HG02870 (cell line): Measurements from ENCODE around the gene PRPF31.
A peak's percentile ranks its signal among the peaks of the same experiment; 100 is the strongest.
"Not testable (repeated sequence)": the region's sequence is repeated elsewhere in the genome, so short reads cannot be mapped to it uniquely, and the experiment has no call there.

Experiments used
- ATAC-seq: cut with Tn5 transposase; IDR thresholded peaks from one replicate; pipeline ENCODE4 v1.9.1; 2021; ENCODE audit warnings: mild to moderate bottlenecking, moderate library complexity; ENCODE audit not compliant: unreplicated experiment

PRPF31 gene

GRCh38 chr19:54160182-54160811, 44.7 kb downstream of the PRPF31 start:
- ATAC-seq: no peak

DNA sequence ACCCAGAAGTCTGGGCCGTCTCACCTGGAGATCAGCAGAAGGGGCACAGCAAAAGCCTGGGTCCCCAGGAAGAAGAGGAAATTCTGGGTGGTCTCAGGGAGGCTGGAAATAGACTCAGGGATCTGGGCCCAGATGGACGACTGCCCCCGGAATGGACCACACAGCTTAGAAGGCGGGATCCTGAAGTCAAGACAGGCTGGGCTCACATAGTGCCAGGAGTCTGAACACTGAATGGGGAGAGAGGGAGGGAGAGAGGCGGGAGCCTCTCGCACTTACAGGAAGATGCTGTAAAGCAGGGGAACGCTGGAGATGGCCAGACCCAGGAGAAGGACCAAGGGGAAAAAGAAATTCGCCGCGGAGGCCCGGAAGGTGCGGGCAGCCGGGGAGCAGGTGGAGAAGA, 45.3 kb downstream of the PRPF31 start:
- no peak for ATAC-seq

GRCh38 chr19:54162241-54162805, 46.8 kb downstream of the PRPF31 start:
- ATAC-seq: no peak

GRCh38 chr19:54162884-54163283, 47.3 kb downstream of the PRPF31 start:
- no peak for ATAC-seq

- no peak for ATAC-seq
Observed at GRCh38 chr19:54164369-54165068, 49.0 kb downstream of the PRPF31 start.

- no peak for ATAC-seq
Observed at GRCh38 chr19:54165222-54165621, 49.7 kb downstream of the PRPF31 start.

GRCh38 chr19:54168174-54168917, 52.8 kb downstream of the PRPF31 start:
- ATAC-seq: peak; percentile 59

DNA sequence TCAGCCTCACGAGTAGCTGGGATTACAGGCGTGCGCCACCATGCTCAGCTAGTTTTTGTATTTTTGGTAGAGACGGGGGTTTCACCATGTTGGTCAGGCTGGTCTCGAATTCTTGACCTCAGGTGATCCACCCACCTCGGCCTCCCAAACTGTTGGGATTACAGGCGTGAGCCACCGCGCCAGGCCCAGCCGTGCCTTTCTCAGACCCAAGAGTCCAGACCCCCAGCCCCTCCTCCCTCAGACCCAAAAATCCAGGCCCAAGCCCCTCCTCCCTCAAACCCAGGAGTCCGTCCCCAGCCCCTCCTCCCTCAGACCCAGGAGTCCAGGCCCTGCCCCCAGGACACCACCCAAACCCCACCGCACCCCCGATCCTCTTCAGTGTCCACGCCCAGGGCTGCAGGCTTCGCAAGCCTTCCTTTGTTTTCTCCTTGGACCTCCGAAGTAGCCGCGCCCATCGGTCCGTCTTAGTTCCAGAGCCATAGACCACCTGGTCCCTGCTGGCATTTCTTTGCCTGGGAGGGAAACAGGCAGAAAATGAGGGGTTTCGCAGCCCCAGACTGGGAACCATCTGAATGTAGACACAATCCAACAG, 53.7 kb downstream of the PRPF31 start:
- ATAC-seq: no peak

DNA sequence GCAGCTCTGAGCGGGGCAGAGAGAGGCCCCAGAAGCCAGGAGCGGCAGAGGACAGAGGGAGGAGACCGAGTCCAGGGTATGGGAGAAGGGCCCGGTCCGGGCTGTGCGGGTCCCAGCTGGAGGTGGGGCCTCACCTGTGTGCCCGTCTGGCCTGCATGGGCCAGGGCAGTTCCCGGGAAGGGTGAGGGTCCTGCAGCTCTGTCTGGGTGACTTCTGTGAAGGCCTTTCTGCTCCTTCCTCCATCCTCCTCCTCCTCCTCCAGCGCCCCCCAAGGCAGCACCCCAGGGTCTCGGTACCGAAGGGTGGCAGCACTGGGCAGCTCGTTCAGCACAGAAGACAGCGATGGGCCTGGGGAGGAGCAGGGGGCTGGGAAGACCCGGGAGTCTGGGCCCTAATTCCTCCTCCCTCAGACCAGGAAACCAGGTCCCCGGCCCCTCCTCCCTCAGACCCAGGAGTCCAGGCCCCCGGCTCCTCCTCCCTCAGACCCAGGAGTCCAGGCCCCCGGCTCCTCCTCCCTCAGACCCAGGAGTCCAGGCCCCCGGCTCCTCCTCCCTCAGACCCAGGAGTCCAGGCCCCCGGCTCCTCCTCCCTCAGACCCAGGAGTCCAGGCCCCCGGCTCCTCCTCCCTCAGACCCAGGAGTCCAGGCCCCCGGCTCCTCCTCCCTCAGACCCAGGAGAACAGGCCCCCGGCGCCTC, 56.3 kb downstream of the PRPF31 start:
- ATAC-seq: not testable (repeated sequence)

DNA sequence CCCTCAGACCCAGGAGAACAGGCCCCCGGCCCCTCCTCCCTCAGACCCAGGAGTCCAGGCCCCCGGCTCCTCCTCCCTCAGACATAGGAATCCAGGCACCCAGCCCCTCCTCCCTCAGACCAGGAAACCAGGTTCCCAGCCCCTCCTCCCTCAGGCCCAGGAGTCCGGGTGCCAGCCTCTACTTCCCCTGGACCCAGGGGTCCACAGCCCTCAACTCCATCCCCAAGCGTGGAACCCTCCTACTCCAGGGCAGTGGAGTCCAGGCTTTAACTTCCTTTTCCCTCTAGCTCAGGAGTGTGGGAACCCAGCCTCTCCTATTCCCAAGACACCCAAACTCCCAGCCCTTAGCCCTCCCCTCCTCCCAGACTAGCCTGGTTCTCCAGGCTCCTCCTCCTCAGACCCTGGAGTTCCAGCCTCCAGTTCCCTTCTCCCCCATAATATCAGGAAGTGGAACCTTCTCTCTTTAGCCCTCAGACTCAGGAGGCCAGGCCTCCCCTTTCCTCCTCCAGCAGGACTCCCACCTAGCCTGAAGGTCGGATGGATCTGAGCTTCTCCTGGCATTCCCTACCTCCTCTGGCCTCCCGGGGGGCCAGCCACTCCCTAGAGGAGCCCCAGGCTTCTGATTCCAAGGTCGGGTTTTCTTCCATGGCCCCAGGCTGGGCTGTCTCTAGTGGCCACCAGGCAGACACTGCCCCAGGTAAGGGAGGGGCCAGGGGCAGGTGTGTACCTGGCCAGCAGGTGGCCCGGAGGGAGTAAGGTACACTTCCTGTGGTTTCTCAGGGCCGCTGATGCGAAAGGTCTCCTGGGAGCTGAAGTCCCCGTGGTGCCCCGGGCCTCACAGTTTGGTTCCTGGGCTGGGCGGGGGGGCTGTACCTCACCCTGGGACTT, 57.2 kb downstream of the PRPF31 start, which contains the start of gene TMC4:
Gene TMC4, minus strand, starts transcription at position 690 of the 888 bp plus-strand sequence. Its CDS starts 43 bp downstream, at position 647.
- ATAC-seq: no peak

- ATAC-seq: no peak
Observed at GRCh38 chr19:54173359-54173699, 57.8 kb downstream of the PRPF31 start.

- ATAC-seq: no peak
Observed at GRCh38 chr19:54173951-54174834, 58.6 kb downstream of the PRPF31 start.

GRCh38 chr19:54178581-54179261, 63.2 kb downstream of the PRPF31 start:
- no peak for ATAC-seq

- ATAC-seq: no peak
Observed at GRCh38 chr19:54179262-54179852, 63.8 kb downstream of the PRPF31 start.

DNA sequence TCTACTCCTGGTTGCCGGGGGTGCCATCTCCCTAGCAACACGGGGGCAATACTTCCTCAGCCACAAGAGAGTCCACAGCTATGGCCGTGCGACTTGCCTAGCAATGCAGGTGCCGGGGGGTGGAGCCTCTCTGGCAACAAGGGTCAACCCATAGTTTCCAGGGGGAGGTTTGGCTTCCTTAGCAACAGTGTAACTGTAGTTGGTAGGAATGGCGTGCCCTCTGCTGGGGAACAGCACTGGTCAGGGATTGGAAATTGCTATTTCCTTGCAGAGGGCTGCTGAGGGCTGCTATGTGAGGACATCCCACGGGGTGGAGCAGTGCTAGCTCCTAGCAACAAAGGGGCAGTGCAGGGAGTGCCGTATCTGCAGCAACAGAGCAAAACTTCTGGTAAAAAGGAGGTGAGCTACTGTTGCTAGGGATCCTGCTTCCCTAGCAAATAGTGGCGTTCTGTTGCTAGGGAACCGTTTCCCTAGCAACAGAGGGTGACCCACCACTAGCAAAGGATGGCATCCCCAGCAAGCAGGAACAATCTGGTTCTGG, 64.4 kb downstream of the PRPF31 start:
- ATAC-seq: no peak

DNA sequence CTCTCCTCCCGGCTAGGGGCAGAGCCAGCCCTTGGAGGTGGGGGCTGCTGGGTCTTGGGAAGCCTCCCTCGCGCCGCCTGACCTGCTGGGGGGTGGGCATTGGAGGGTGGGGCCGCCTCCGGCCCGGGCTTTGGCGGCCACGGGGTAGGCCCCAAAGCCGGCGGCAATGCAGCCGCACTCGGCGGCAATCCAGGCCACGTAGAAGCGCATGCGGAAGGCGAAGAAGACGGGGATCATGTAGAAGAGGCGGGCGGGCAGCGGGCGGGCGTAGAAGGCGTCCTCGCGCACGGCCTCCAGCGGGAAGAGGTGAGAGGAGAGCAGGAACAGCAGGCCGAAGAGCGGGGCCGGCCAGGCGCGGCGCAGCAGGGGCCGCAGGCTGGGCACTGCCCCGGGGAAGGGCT, 65.1 kb downstream of the PRPF31 start:
- ATAC-seq: no peak
